ENCODE results near the gene ILF2. TPM values are rescaled to one million over a fixed set of nuclear protein-coding genes. Genes with fewer than 3 reads are reported as not detected.

Gene ILF2
- total and polyA plus RNA-seq, 2 donors (not counting 1 experiment from before 2014, with no cell fraction given): 89.8 to 94.0 TPM

DNA sequence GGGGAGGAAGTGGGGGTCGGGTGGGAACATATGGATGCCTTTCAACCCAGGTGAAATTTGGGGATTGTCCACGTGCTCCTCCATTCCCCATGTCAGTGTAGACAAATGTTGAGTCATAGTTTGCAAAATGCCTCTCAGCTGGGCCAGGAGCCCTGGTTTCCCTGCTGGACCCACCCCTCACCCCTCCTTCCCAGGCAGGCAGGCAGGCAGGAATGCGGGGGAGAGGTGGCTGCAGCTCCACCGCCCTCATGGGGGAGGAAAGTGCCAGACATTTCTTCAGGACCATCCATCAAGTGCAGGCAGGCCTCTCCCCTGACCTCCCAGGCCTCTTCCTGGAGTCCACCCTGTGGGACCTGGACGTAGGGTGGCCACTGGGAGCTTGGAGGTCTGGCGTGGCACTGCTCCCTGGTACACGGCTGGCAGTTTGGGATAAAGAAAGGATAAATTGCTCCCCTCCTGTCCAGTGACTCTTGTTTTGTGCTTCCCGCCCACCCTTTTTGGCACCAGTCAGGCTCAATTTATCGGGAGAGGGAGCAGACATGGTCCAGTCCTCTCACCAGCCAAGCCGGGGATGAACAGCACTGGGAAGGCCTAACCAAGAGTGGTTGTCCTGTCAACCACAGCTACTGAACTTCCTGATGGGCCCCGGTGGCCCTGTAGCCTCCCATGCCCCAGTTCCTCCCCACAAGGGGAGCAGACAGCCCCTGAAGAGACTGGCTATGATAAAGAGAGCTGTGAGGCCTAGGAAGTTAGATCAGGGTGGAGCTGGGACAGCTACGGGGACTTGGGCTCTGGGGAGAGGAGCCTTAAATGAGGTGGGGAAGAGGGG, 26.6 kb upstream of the ILF2 start:
- Histone ChIP-seq H3K4me3 (ENCODE audit: control extremely low read depth in 1 of 5, extremely low read depth in 1 of 5, insufficient read depth in 1 of 5, low read depth in 2 of 5, low read length in 4 of 5) (peak overlapping the region in 1 of 5 experiments; percentile 39), H3K4me2 (replicated peaks; ENCODE audit: low read depth, low read length, poor library complexity, severe bottlenecking) (peak overlapping the region; percentile 71), H4K20me1 (ENCODE audit: control insufficient read depth, insufficient read depth, low read length, poor library complexity, severe bottlenecking) (no peaks in the 10 kb centered on the region), H3K27ac (ENCODE audit: low read length in 2 of 2) (no peak overlapping the region), H2AFZ (ENCODE audit: insufficient read depth, low read depth, low read length, poor library complexity, severe bottlenecking) (peak overlapping the region; percentile 81), H3K4me1 (ENCODE audit: control insufficient read depth in 2 of 2, insufficient read depth in 2 of 2, low read length in 2 of 2) (peaks cover 0 to 7% of the 10 kb centered on the region in 2 donors), H3K9ac (ENCODE audit: low read length) (peak overlapping the region; percentile 50), H3K27me3 (replicated peaks in 1 of 4; ENCODE audit: control extremely low read depth in 1 of 4, control insufficient read depth in 3 of 4, insufficient read depth in 4 of 4, low read length in 3 of 4) (peaks cover 0 to 9% (median 0%) of the 10 kb centered on the region in 4 experiments), H3K36me3 (replicated peaks in 1 of 2; ENCODE audit: control extremely low read depth in 1 of 2, control insufficient read depth in 1 of 2, extremely low read depth in 1 of 2, insufficient read depth in 2 of 2, low read length in 1 of 2) (no peaks in the 10 kb centered on the region), H3K79me2 (ENCODE audit: control insufficient read depth, insufficient read depth, low read length) (no peaks in the 10 kb centered on the region), H3K9me3 (ENCODE audit: control extremely low read depth in 1 of 3, control insufficient read depth in 2 of 3, insufficient read depth in 1 of 3, low read length in 2 of 3) (no peaks in the 10 kb centered on the region)
- Mint-ChIP-seq H3K9me3 (ENCODE audit: insufficient read depth) (no peaks in the 10 kb centered on the region), H3K4me1 (peaks cover 3% of the 10 kb centered on the region), H3K4me3 (peak overlapping the region; percentile 59), H3K27me3 (no peaks in the 10 kb centered on the region), H3K27ac (no peak overlapping the region)
- TF ChIP-seq, protein P1, sequence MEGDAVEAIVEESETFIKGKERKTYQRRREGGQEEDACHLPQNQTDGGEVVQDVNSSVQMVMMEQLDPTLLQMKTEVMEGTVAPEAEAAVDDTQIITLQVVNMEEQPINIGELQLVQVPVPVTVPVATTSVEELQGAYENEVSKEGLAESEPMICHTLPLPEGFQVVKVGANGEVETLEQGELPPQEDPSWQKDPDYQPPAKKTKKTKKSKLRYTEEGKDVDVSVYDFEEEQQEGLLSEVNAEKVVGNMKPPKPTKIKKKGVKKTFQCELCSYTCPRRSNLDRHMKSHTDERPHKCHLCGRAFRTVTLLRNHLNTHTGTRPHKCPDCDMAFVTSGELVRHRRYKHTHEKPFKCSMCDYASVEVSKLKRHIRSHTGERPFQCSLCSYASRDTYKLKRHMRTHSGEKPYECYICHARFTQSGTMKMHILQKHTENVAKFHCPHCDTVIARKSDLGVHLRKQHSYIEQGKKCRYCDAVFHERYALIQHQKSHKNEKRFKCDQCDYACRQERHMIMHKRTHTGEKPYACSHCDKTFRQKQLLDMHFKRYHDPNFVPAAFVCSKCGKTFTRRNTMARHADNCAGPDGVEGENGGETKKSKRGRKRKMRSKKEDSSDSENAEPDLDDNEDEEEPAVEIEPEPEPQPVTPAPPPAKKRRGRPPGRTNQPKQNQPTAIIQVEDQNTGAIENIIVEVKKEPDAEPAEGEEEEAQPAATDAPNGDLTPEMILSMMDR (IDR thresholded peaks at IDR 0.05): no peak
- TF ChIP-seq EZH2 (IDR thresholded peaks at IDR 0.05; ENCODE audit: borderline replicate concordance, insufficient read depth, low read depth, low read length, poor library complexity, severe bottlenecking): no peak
- intact Hi-C loops (cut with micrococcal nuclease): no loop called here
- ChIA-PET CTCF (interaction anchor here (0.9 kb wide), 1 partner anchor 145 kb away, joined by 3 read pairs; no protein-coding TSS in a partner anchor), POLR2A (interaction anchor here (1.0 kb wide), 1 partner anchor 25 kb away, joined by 3 read pairs; no protein-coding TSS in a partner anchor)
- DNase-seq (no peak), ATAC-seq (ENCODE audit: low read depth) (no peak)
- WGBS (ENCODE audit: insufficient coverage): 88% methylated on average over 10 of the region's 12 CpGs

DNA sequence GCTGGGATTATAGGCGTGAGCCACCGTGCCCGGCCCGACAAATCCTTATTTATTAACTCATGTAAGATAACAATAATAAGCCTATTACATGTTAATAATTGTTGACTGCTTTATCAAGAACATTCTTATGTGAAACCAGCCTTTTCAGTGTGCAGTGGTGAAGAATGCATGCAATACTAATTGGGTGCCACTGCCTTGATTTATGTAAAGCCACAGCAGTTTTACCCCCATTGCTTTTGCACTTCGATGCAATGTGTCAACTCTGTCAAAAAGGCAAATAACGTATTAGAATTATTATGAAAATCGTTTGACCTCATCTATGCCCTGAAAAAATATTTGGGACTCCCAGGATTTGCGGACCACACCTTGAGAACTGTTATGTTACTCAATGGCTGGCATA, 25.9 kb upstream of the ILF2 start:
- no peaks in the 10 kb centered on the region for H3K9me3 ChIP-seq (ENCODE audit: control extremely low read depth in 1 of 3, control insufficient read depth in 2 of 3, insufficient read depth in 1 of 3, low read length in 2 of 3)
- no peak overlapping the region for H3K4me2 ChIP-seq (replicated peaks; ENCODE audit: low read depth, low read length, poor library complexity, severe bottlenecking)
- H3K4me3 Mint-ChIP-seq: no peak overlapping the region
- H3K9ac ChIP-seq (ENCODE audit: low read length): no peak overlapping the region
- H3K27me3 ChIP-seq (replicated peaks in 1 of 4; ENCODE audit: control extremely low read depth in 1 of 4, control insufficient read depth in 3 of 4, insufficient read depth in 4 of 4, low read length in 3 of 4): peaks cover 0 to 9% (median 0%) of the 10 kb centered on the region in 4 experiments
- H3K4me1 Mint-ChIP-seq: peaks cover 3% of the 10 kb centered on the region
- no peak for DNase-seq
- H3K9me3 Mint-ChIP-seq (ENCODE audit: insufficient read depth): no peaks in the 10 kb centered on the region
- H4K20me1 ChIP-seq (ENCODE audit: control insufficient read depth, insufficient read depth, low read length, poor library complexity, severe bottlenecking): no peaks in the 10 kb centered on the region
- no peak overlapping the region for H3K27ac Mint-ChIP-seq
- TF ChIP-seq, protein P1 (IDR thresholded peaks at IDR 0.05): no peak
- no peak for TF ChIP-seq EZH2 (IDR thresholded peaks at IDR 0.05; ENCODE audit: borderline replicate concordance, insufficient read depth, low read depth, low read length, poor library complexity, severe bottlenecking)
- H3K79me2 ChIP-seq (ENCODE audit: control insufficient read depth, insufficient read depth, low read length): no peaks in the 10 kb centered on the region
- peaks cover 3% of the 10 kb centered on the region for H3K27me3 Mint-ChIP-seq
- H3K4me1 ChIP-seq (ENCODE audit: control insufficient read depth in 2 of 2, insufficient read depth in 2 of 2, low read length in 2 of 2): peaks cover 0 to 7% of the 10 kb centered on the region in 2 donors
- H3K4me3 ChIP-seq (ENCODE audit: control extremely low read depth in 1 of 5, extremely low read depth in 1 of 5, insufficient read depth in 1 of 5, low read depth in 2 of 5, low read length in 4 of 5): no peak overlapping the region
- H3K27ac ChIP-seq (ENCODE audit: low read length in 2 of 2): no peak overlapping the region
- H3K36me3 ChIP-seq (replicated peaks in 1 of 2; ENCODE audit: control extremely low read depth in 1 of 2, control insufficient read depth in 1 of 2, extremely low read depth in 1 of 2, insufficient read depth in 2 of 2, low read length in 1 of 2): no peaks in the 10 kb centered on the region
- POLR2A ChIA-PET: interaction anchor here (0.7 kb wide), 1 partner anchor 226 kb away, joined by 3 read pairs; the partner anchor contains the start of gene GATAD2B
- intact Hi-C loops (cut with micrococcal nuclease): no loop called here
- H2AFZ ChIP-seq (ENCODE audit: insufficient read depth, low read depth, low read length, poor library complexity, severe bottlenecking): no peak overlapping the region
- CTCF ChIA-PET: no interaction called here
- ATAC-seq (ENCODE audit: low read depth): no peak
- WGBS (ENCODE audit: insufficient coverage): 100% methylated on average over 2 of the region's 8 CpGs

All from B cell (primary cell).